ENCODE results near the gene MAG. TPM values are rescaled to one million over a fixed set of nuclear protein-coding genes. Genes with fewer than 3 reads are reported as not detected.
"Not testable (repeated sequence)": the region's sequence is repeated elsewhere in the genome, so short reads cannot be mapped to it uniquely, and the experiment has no call there.

MAG gene
- total RNA-seq, 2 donors from 2014 or later: 1.6 TPM; not detected in 1

DNA sequence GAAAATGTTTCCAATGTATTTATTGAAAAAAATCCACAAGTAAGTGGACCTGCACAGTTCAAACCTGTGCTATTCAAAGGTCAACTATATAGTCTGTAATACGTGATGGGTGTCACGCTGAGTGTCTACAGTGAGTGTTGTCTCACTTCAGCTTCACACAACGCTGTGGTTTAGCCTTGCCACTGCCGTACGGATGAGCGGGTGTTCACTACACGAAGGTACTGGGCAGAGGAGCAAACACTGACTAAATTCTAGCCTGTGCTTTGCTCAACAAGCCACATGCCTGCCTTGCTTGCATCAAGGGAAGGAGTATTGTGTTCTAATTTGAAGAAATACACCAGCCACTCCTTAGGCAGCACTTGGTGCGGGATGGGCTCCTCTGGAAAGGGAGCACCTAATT, 62.9 kb downstream of the MAG start:
- ATAC-seq (no peak), DNase-seq (no peak)
- H3K4me1 ChIP-seq: peaks cover 10% of the 10 kb centered on the region
- intact Hi-C loops (cut with DNase I): no loop called here
- no peaks in the 10 kb centered on the region for H3K9me3 ChIP-seq
- TF ChIP-seq, protein P1, sequence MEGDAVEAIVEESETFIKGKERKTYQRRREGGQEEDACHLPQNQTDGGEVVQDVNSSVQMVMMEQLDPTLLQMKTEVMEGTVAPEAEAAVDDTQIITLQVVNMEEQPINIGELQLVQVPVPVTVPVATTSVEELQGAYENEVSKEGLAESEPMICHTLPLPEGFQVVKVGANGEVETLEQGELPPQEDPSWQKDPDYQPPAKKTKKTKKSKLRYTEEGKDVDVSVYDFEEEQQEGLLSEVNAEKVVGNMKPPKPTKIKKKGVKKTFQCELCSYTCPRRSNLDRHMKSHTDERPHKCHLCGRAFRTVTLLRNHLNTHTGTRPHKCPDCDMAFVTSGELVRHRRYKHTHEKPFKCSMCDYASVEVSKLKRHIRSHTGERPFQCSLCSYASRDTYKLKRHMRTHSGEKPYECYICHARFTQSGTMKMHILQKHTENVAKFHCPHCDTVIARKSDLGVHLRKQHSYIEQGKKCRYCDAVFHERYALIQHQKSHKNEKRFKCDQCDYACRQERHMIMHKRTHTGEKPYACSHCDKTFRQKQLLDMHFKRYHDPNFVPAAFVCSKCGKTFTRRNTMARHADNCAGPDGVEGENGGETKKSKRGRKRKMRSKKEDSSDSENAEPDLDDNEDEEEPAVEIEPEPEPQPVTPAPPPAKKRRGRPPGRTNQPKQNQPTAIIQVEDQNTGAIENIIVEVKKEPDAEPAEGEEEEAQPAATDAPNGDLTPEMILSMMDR (IDR thresholded peaks at IDR 0.05): no peak
- TF ChIP-seq POLR2A (IDR thresholded peaks at IDR 0.05): no peak
- no peaks in the 10 kb centered on the region for H3K36me3 ChIP-seq (replicated peaks in 1 of 2; ENCODE audit: insufficient read depth in 1 of 2, low read depth in 2 of 2)
- H3K27ac ChIP-seq: no peak overlapping the region
- no peaks in the 10 kb centered on the region for H3K27me3 ChIP-seq
- WGBS, 2 donors: 80 to 85% methylated on average over 8 of the region's 8 CpGs
- no peak overlapping the region for H3K4me3 ChIP-seq

DNA sequence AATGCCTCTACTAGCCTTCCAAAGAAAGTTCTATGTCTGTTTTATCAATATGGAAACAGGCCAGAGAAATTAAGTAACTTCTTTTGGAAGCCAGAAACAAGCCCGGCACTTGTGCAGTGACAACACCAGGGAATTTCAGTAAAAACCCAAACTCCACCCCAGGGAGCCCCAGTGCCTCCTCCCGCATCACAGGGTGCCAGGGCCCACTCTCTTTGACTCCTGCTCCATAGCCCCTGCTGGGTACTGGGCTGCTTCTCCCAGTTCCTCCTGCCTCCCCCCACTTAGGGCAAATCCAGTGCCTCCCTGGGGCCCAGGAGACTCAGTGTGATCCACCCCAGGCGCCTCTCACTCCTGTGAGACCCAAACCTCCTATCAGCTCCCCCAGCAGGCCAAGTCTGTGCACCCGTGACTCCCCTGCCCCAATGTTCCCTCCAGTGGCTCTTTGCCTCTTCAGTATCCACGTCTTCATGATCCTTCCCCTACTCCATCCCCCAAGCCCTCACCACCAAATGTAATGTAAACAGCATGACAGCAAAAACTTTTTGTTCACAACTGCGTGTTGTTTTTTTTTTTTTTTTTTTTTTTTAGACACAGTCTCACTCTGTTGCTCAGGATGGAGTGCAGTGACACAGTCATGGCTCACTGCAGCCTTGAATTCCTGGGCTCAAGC, 64.0 kb downstream of the MAG start:
- no peaks in the 10 kb centered on the region for H3K27me3 ChIP-seq
- intact Hi-C loops (cut with DNase I): no loop called here
- WGBS, 2 donors: 56 to 62% methylated on average over 6 of the region's 6 CpGs
- no peak overlapping the region for H3K4me3 ChIP-seq
- H3K9me3 ChIP-seq: no peaks in the 10 kb centered on the region
- no peaks in the 10 kb centered on the region for H3K36me3 ChIP-seq (replicated peaks in 1 of 2; ENCODE audit: insufficient read depth in 1 of 2, low read depth in 2 of 2)
- H3K27ac ChIP-seq: no peak overlapping the region
- DNase-seq (no peak), ATAC-seq (no peak)
- H3K4me1 ChIP-seq: peaks cover 12% of the 10 kb centered on the region
- TF ChIP-seq, protein P1 (IDR thresholded peaks at IDR 0.05): no peak
- TF ChIP-seq POLR2A (IDR thresholded peaks at IDR 0.05): no peak

DNA sequence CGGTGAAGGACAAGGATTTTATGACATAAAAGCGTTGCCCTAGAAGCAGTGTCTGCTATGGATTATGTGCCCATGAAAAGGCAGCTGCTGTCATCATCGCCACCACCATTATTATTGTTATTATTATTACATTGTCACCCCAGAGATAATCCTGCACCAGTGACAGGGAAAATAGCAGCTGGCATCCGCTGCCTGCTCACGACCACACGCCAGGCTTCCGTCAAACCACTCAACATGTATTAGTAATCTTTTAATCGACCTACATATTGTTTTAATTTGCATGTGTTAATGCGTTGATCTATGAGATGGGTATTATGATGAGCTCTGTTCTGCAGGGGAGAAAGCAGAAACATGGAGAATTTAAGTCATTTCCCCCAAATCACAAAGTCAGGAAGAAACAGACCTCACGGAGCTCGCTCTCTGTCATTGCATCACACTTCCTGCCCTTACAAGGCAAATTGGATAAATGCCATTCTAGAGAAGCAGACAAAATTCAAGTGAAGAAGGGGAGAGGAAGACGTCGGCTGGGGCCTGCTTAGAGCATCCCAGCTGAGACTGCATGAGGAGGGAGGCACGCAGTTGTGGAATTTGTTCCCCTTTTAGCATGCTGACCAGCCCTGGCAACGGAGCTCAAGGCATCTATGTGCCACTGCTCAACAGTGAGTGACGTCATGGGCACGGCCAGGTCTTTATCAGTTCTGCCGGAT, 66.1 kb downstream of the MAG start, which contains the start of gene FFAR3:
TSS of gene FFAR3 (plus strand) at position 594 of the 707 bp plus-strand sequence. CDS start 431 bp downstream, outside the sequence.
- Histone ChIP-seq H3K27me3 (no peaks in the 10 kb centered on the region), H3K27ac (no peak within 1 kb of the TSS), H3K36me3 (replicated peaks in 1 of 2; ENCODE audit: insufficient read depth in 1 of 2, low read depth in 2 of 2) (no peaks in the 10 kb centered on the region), H3K9me3 (no peaks in the 10 kb centered on the region), H3K4me1 (peaks cover 24% of the 10 kb centered on the region), H3K4me3 (no peak within 1 kb of the TSS)
- intact Hi-C loops (cut with DNase I): no loop called here
- ATAC-seq (peak; percentile 65), DNase-seq (peak; percentile 58 to 81 (median 72))
- TF ChIP-seq, protein P1 (IDR thresholded peaks at IDR 0.05): no peak
- no peak for TF ChIP-seq POLR2A (IDR thresholded peaks at IDR 0.05)
- 31 to 40% methylated on average over 17 to 18 of the region's 18 CpGs for WGBS, 2 donors

DNA sequence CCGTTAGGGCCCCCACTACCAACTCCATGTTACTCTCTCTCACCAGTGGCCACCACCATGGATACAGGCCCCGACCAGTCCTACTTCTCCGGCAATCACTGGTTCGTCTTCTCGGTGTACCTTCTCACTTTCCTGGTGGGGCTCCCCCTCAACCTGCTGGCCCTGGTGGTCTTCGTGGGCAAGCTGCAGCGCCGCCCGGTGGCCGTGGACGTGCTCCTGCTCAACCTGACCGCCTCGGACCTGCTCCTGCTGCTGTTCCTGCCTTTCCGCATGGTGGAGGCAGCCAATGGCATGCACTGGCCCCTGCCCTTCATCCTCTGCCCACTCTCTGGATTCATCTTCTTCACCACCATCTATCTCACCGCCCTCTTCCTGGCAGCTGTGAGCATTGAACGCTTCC, 66.9 kb downstream of the MAG start:
- intact Hi-C loops (cut with DNase I); ATAC-seq; H3K27ac ChIP-seq; DNase-seq; H3K27me3 ChIP-seq; H3K36me3 ChIP-seq (replicated peaks in 1 of 2; ENCODE audit: insufficient read depth in 1 of 2, low read depth in 2 of 2); H3K4me3 ChIP-seq; H3K9me3 ChIP-seq: not testable (repeated sequence)
- H3K4me1 ChIP-seq: peaks cover 24% of the 10 kb centered on the region
- 89% methylated on average over 11 of the region's 16 CpGs; no CpG with 5 or more reads in 1 of the 2 donors for WGBS, 2 donors

DNA sequence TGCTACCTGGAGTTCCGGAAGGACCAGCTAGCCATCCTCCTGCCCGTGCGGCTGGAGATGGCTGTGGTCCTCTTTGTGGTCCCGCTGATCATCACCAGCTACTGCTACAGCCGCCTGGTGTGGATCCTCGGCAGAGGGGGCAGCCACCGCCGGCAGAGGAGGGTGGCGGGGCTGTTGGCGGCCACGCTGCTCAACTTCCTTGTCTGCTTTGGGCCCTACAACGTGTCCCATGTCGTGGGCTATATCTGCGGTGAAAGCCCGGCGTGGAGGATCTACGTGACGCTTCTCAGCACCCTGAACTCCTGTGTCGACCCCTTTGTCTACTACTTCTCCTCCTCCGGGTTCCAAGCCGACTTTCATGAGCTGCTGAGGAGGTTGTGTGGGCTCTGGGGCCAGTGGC, 67.4 kb downstream of the MAG start:
- ATAC-seq; DNase-seq; H3K27ac ChIP-seq; H3K9me3 ChIP-seq; H3K4me3 ChIP-seq; H3K27me3 ChIP-seq; H3K36me3 ChIP-seq (replicated peaks in 1 of 2; ENCODE audit: insufficient read depth in 1 of 2, low read depth in 2 of 2); intact Hi-C loops (cut with DNase I): not testable (repeated sequence)
- peaks cover 24% of the 10 kb centered on the region for H3K4me1 ChIP-seq
- 87 to 92% methylated on average over 15 of the region's 21 CpGs for WGBS, 2 donors

DNA sequence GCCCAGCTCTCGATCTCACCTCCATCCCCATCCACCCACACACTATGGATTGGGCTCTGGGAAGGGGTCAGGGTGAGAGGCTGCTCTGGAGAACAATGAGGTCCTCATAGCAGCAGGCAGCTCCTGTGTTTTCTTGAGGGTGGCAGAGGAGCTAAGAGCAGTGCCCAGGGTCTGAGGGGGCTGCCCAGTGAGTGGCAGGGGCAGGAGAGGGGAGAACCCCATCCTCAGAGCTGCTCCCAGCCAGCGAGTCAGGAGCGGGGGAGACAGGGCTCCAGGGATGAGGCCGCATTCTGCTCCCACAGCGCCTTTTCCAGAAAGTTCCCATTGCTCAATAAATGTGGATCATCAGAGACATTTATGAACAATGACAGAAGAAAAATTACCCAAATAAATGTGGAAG, 68.1 kb downstream of the MAG start:
- DNase-seq; H3K27ac ChIP-seq; H3K4me3 ChIP-seq; ATAC-seq; H3K9me3 ChIP-seq; H3K36me3 ChIP-seq (replicated peaks in 1 of 2; ENCODE audit: insufficient read depth in 1 of 2, low read depth in 2 of 2); intact Hi-C loops (cut with DNase I); H3K27me3 ChIP-seq: not testable (repeated sequence)
- H3K4me1 ChIP-seq: peaks cover 24% of the 10 kb centered on the region
- WGBS, 2 donors: 90% methylated on average over 2 of the region's 5 CpGs; no CpG with 5 or more reads in 1 of the 2 donors

All from body of pancreas (tissue), 4 donors.